HG02759 (cell line): ENCODE data around the gene MPV17L.
"Not testable (repeated sequence)": the region's sequence is repeated elsewhere in the genome, so short reads cannot be mapped to it uniquely, and the experiment has no call there.

ENCODE experiments used
- ATAC-seq: cut with Tn5 transposase; IDR thresholded peaks from one replicate; pipeline ENCODE4 v1.9.1; 2021; ENCODE audit warnings: mild to moderate bottlenecking, moderate library complexity; ENCODE audit not compliant: unreplicated experiment

Gene MPV17L

GRCh38 chr16:15395631-15396508 lies at the start of gene MPV17L:
Gene MPV17L (plus strand): TSS chr16:15395754. CDS start chr16:15395898, 144 bp downstream.
- ATAC-seq = not testable (repeated sequence)

DNA sequence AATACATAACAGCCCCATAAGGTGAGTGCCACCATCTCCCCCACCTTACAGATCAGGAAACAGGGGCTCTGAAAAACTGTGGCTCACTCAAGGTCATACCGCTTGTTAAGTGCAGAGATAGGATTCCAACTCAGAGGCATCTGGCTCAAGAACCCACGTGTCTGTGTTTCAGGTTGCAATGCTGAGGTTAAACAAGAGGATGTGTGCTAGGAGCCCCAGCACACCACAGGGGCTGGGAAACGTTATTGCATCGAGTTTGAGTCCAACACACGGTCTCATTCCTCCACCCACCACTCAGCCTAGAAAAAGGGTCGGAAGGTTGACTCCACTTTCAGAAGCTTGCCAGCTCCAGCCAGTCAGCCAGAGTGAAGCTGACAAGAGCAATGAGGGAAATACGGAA lies 46.8 kb upstream of the MPV17L start:
- not testable (repeated sequence) for ATAC-seq

DNA sequence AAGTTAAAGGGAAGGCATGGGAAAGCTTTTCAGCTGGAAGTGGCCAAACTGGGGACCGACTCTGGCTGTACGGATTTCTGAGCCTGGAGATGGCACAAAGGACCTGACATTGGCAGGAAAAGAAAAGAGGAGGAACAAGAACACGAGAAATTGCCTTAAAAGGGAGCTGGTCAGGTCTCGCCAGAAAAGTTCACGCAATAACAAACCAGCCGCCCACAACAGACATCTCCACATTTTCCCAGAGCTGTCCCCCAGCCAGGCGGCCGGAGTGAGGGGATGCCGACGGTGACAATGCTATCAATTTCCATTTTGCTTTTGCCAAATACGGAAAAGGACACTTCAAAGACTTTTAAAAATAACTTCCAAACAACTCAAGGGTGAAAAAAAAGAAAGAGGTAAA lies 44.3 kb upstream of the MPV17L start:
- ATAC-seq = not testable (repeated sequence)

DNA sequence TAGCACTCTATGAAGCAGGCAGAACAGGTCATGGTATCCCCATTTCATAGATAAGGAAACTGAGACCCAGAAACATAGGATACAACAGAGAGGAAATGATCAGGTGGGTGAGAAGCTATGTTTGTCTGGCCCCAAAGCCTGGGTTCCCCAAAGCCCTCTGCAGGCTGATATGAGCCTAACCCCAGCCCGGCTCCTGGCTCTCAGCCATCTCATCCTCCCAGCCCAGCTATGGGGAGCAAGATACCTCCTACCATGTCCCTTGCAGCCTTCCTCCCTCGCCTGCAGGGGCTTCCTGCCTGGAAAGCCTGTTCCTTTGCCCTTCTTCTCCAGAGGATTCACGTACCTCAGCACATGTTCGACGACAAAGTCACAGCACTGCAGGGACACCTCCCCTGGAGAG lies 43.8 kb upstream of the MPV17L start:
- not testable (repeated sequence) for ATAC-seq

GRCh38 chr16:15352852-15353251 lies 42.7 kb upstream of the MPV17L start:
- ATAC-seq = not testable (repeated sequence)

DNA sequence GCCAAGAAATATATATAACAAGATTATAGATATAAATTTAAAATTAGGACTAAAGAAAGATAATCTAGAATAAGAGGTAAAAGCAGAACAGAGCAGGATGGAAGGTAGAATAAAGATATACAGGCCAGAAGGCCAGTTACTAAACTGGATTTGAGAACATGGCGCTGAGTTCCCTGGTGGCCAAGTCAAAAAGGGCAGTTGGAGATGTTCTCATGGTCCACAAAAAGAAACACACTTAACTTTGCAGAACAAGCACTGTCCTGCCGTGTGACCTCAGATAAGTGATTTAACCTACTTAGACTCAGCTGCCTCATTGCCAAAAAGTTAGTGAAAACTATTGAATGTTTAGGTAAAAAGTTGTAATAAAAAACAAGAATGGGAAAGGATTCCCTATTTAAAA lies 40.7 kb upstream of the MPV17L start:
- ATAC-seq = not testable (repeated sequence)

- ATAC-seq = not testable (repeated sequence)
Measured at GRCh38 chr16:15357495-15357894, 38.1 kb upstream of the MPV17L start.

GRCh38 chr16:15378194-15378593 lies 17.4 kb upstream of the MPV17L start, which contains the start of gene NPIPA5:
Gene NPIPA5 (minus strand): TSS chr16:15378294. CDS start chr16:15378294, 0 bp downstream.
- not testable (repeated sequence) for ATAC-seq

DNA sequence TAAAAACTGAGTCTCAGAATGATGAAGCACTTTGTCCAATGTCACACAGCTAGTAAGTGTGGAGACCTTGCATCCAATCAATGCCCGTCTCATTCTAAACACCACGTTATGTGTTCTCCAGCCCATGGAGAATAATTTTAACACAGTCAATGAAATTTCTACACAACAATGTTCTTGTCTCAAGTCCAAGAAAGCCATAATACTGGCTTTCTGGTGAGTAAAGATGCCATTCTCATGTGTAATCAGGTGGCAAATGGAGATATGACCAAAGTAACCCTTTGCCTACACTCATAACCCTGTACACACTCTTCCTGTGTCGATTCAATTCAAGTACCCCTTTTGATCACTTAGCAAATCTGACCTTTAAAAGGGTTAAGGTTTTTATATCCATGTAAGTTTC lies 12.7 kb upstream of the MPV17L start:
- not testable (repeated sequence) for ATAC-seq

DNA sequence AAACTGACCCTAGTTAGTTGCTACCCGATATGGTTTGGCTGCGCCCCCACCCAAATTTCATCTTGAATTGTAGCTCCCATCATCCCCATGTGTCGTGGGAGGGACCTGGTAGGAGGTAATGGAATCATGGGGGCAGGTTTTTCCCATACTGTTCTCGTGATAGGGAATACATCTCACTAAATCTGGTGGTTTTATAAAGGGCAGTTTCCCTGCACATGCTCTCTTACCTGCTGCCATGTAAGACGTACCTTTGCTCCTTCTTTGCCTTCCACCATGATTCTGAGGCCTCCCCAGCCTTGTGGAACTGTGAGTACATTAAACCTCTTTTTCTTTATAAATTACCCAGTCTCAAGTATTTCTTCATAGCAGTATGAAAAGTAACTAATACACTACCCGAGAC lies 7.5 kb upstream of the MPV17L start:
- not testable (repeated sequence) for ATAC-seq

GRCh38 chr16:15389916-15390315 lies 5.6 kb upstream of the MPV17L start:
- ATAC-seq = not testable (repeated sequence)

- ATAC-seq = not testable (repeated sequence)
Measured at GRCh38 chr16:15393025-15393424, 2.5 kb upstream of the MPV17L start.

- not testable (repeated sequence) for ATAC-seq
Measured at GRCh38 chr16:15396509-15396829, 915 bp downstream of the MPV17L start.

GRCh38 chr16:15396948-15397594 lies 1.5 kb downstream of the MPV17L start:
- no peak for ATAC-seq

- ATAC-seq = no peak
Measured at GRCh38 chr16:15398618-15399316, 3.2 kb downstream of the MPV17L start.

DNA sequence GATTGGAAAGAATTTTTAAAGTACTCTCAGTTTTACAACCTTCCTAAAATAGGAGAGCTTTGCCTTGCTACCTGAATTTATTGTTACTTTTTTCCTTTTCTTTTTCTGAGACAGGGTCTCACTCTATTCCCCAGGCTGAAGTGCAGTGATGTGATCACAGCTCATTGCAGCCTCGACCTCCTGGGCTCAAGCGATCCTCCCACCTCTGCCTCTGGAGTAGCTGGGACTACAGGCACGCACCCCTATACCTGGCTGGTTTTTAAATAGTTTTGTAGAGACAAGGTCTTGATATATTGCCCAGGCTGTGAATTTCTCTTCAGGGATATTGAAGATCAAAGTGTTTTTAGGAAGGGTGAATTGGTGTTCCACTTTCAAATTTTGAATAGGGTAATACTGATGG lies 3.8 kb downstream of the MPV17L start:
- no peak for ATAC-seq

- ATAC-seq = not testable (repeated sequence)
Measured at GRCh38 chr16:15400314-15400713, 4.8 kb downstream of the MPV17L start.

DNA sequence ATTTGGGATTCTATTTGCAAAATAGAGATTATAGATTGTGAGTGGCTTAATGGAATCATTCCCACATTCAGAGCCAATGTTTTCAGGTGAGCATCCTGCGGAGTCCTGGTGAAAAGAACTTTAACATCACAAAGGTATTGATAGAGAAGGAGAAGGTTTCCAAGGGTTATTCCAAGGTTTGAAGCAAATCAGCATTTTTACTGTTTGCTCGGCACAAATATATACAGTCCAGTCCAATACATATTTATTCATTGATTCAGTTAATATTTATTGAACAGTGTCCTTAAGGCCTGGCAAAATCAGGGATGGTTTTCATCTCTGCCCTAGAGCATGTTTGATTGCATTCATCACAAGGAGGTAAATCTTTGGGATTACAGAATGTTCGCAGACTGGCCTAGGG lies 6.4 kb downstream of the MPV17L start:
- no peak for ATAC-seq

DNA sequence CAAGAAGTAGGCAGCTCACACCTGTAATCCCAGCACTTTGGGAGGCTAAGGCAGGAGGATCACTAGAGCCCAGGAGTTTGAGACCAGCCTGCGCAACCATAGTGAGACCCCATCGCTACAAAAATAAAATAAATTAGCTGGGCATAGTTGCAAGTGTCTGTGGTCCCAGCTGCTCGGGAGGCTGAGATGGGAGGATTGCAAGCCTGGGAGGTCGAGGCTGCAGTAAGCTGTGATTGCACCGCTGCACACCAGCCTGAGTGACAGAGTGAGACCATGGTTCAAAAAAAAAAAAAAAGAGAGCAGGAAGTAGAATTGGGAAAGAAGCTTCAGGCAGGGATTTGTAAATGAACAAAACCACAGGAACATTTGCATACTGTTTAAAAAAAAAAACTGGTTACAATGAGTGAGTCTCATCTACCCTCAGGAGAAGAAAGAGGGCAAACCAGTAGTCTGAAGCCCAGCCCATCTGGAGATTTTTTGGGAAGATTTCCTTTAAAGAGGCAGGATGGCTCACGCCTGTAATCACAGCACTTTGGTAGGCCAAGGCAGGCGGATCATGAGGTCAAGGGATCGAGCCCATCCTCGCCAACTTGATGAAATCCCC lies 7.9 kb downstream of the MPV17L start:
- no peak for ATAC-seq

GRCh38 chr16:15404091-15404490 lies 8.5 kb downstream of the MPV17L start:
- ATAC-seq = not testable (repeated sequence)

GRCh38 chr16:15404792-15405191 lies 9.2 kb downstream of the MPV17L start:
- ATAC-seq = no peak
